MM.1S (cell line): ENCODE measurements around the gene VAMP1.

Experiments used
- DNase-seq: peaks from one replicate; pipeline ENCODE4 v3.0.0-alpha.2; 2015
- H2AFZ ChIP-seq: fragments of 300-600 bp; sonication (generic); 2 replicates; pipeline ENCODE4 v1.6.0; 2016; ENCODE audit warnings: antibody characterized with exemption, low read length
- H3F3A ChIP-seq: fragments of 300-600 bp; sonication (generic); 2 replicates; pipeline ENCODE4 v1.6.1; 2016; ENCODE audit warnings: mild to moderate bottlenecking, antibody characterized with exemption, low read length, moderate library complexity, mixed read lengths; ENCODE audit not compliant: insufficient read depth
- H3K27ac ChIP-seq: fragments of 300-600 bp; sonication (generic); 2 replicates; pipeline ENCODE4 v1.5.1; 2016; ENCODE audit warnings: mild to moderate bottlenecking, low read length
- H3K27me3 ChIP-seq: fragments of 300-600 bp; sonication (generic); replicated peaks from 2 replicates; pipeline ENCODE4 v1.6.0; 2016; ENCODE audit warnings: low read length; ENCODE audit not compliant: insufficient read depth
- H3K36me3 ChIP-seq: fragments of 300-600 bp; sonication (generic); replicated peaks from 2 replicates; pipeline ENCODE4 v1.6.1; 2016; ENCODE audit warnings: mild to moderate bottlenecking, low read length, mixed read lengths; ENCODE audit not compliant: insufficient read depth
- H3K4me1 ChIP-seq: fragments of 300-600 bp; sonication (generic); 2 replicates; pipeline ENCODE4 v1.6.1; 2016; ENCODE audit warnings: low read length, mixed read lengths
- H3K4me2 ChIP-seq: fragments of 300-600 bp; sonication (generic); 2 replicates; pipeline ENCODE4 v1.6.0; 2016; ENCODE audit warnings: low read depth, low read length
- H3K4me3 ChIP-seq: fragments of 300-600 bp; sonication (generic); 2 replicates; pipeline ENCODE4 v1.5.1; 2016; ENCODE audit warnings: low read length, mixed read lengths
- H3K79me2 ChIP-seq: fragments of 300-600 bp; sonication (generic); 2 replicates; pipeline ENCODE4 v1.6.1; 2016; ENCODE audit warnings: mixed run types, low read length, mixed read lengths
- H3K9ac ChIP-seq: fragments of 300-600 bp; sonication (generic); 2 replicates; pipeline ENCODE4 v1.6.1; 2016; ENCODE audit warnings: low read length, mixed read lengths
- H3K9me2 ChIP-seq: fragments of 300-600 bp; sonication (generic); replicated peaks from 2 replicates; pipeline ENCODE4 v1.6.1; 2016; ENCODE audit warnings: mild to moderate bottlenecking, low read length, mixed read lengths; ENCODE audit not compliant: insufficient read depth
- H3K9me3 ChIP-seq: fragments of 300-600 bp; sonication (generic); replicated peaks from 2 replicates; pipeline ENCODE4 v1.6.1; 2016; ENCODE audit warnings: mild to moderate bottlenecking, low read length, mixed read lengths; ENCODE audit not compliant: insufficient read depth
- H4K20me1 ChIP-seq: fragments of 300-600 bp; sonication (generic); 2 replicates; pipeline ENCODE4 v1.6.1; 2016; ENCODE audit warnings: mild to moderate bottlenecking, low read length, moderate library complexity, mixed read lengths; ENCODE audit not compliant: insufficient read depth
- CTCF ChIP-seq: fragments of 300-600 bp; sonication (generic); IDR thresholded peaks from 2 replicates; pipeline ENCODE4 v1.5.1; 2016; ENCODE audit warnings: antibody characterized with exemption, low read length, mixed read lengths
- EZH2 ChIP-seq: fragments of 300-600 bp; sonication (generic); optimal IDR thresholded peaks from 2 replicates; pipeline ENCODE3; 2017; ENCODE audit warnings: low read depth, mild to moderate bottlenecking, antibody characterized with exemption, low read length, mixed read lengths
- EZH2phosphoT487 ChIP-seq: fragments of 300-600 bp; sonication (generic); IDR thresholded peaks from 2 replicates; pipeline ENCODE4 v1.6.1; 2018; ENCODE audit warnings: antibody characterized with exemption, low read length

VAMP1 gene

GRCh38 chr12:6470375-6471163, at the start of gene VAMP1:
TSS of gene VAMP1 (minus strand) at chr12:6470677. CDS start at chr12:6470531, 146 bp downstream.
- Histone ChIP-seq H2AFZ (peak within 1 kb of the TSS; percentile 92), H3K27ac (peak within 1 kb of the TSS; percentile 89), H4K20me1 (no peaks in the 10 kb centered on the region), H3K27me3 (0 out of 2 replicates have a peak, but pooled peaks cover 11% of the 10 kb centered on the region), H3K9me3 (no peaks in the 10 kb centered on the region), H3K36me3 (no peaks in the 10 kb centered on the region), H3K79me2 (peaks cover 38% of the 10 kb centered on the region), H3K4me1 (peaks cover 24% of the 10 kb centered on the region), H3K4me3 (peak within 1 kb of the TSS; percentile 92), H3F3A (peaks cover 13% of the 10 kb centered on the region; the same call in 1 of the 2 replicates), H3K9me2 (no peaks in the 10 kb centered on the region), H3K9ac (peak within 1 kb of the TSS; percentile 73), H3K4me2 (peak within 1 kb of the TSS; percentile 92)
- peak; percentile 97 for DNase-seq
- TF ChIP-seq EZH2phosphoT487 (no peak), CTCF (no peak), EZH2 (no peak)

- no peak overlapping the region for H3K9ac ChIP-seq
- no peaks in the 10 kb centered on the region for H3K9me3 ChIP-seq
- H3K27me3 ChIP-seq, result no peaks in the 10 kb centered on the region
- H3K4me1 ChIP-seq, result no peaks in the 10 kb centered on the region
- H3F3A ChIP-seq, result no peaks in the 10 kb centered on the region; the same call in 1 of the 2 replicates
- H3K4me2 ChIP-seq, result no peak overlapping the region
- no peaks in the 10 kb centered on the region for H3K9me2 ChIP-seq
- no peaks in the 10 kb centered on the region for H4K20me1 ChIP-seq
- H3K27ac ChIP-seq, result no peak overlapping the region
- peaks cover 10% of the 10 kb centered on the region for H3K79me2 ChIP-seq
- H3K36me3 ChIP-seq, result peaks cover 40% of the 10 kb centered on the region
- no peak for DNase-seq
- H2AFZ ChIP-seq, result no peak overlapping the region
- no peak overlapping the region for H3K4me3 ChIP-seq
- TF ChIP-seq EZH2phosphoT487 (no peak), EZH2 (no peak), CTCF (no peak)
These were observed 49.7 kb upstream of the VAMP1 start for GRCh38 chr12:6520186-6520585.

GRCh38 chr12:6508087-6508486, 37.6 kb upstream of the VAMP1 start:
- peaks cover 16% of the 10 kb centered on the region; the same call in 1 of the 2 replicates for H3K36me3 ChIP-seq
- H3K9me2 ChIP-seq, result no peaks in the 10 kb centered on the region
- no peak overlapping the region for H2AFZ ChIP-seq
- H3K4me1 ChIP-seq, result no peaks in the 10 kb centered on the region
- no peaks in the 10 kb centered on the region for H3F3A ChIP-seq
- H4K20me1 ChIP-seq, result no peaks in the 10 kb centered on the region
- no peak for TF ChIP-seq CTCF
- TF ChIP-seq EZH2phosphoT487, result no peak
- no peak for TF ChIP-seq EZH2
- peaks cover 88% of the 10 kb centered on the region for H3K79me2 ChIP-seq
- no peaks in the 10 kb centered on the region for H3K9me3 ChIP-seq
- H3K27ac ChIP-seq, result no peak overlapping the region
- H3K27me3 ChIP-seq, result no peaks in the 10 kb centered on the region
- H3K9ac ChIP-seq, result no peak overlapping the region
- H3K4me2 ChIP-seq, result no peak overlapping the region
- H3K4me3 ChIP-seq, result no peak overlapping the region
- no peak for DNase-seq
